Vagina (tissue), 2 donors: Measurements from ENCODE around the gene PEMT. TPM values are rescaled to one million over a fixed set of nuclear protein-coding genes. Genes with fewer than 3 reads are reported as not detected.
"Not testable (repeated sequence)": the region's sequence is repeated elsewhere in the genome, so short reads cannot be mapped to it uniquely, and the experiment has no call there.

Experiments
- DNase-seq, 2 donors: peaks; one replicate each; pipeline ENCODE4 v3.0.0-alpha.2; 2017; ENCODE audit errors: extremely low spot score in 2 of 2
- H3K27ac ChIP-seq: fragments of 200-600 bp; sonication (generic); one replicate; pipeline ENCODE4 v1.5.1; 2019
- H3K27me3 ChIP-seq: fragments of 200-600 bp; sonication (generic); one replicate; pipeline ENCODE4 v1.5.1; 2019
- H3K36me3 ChIP-seq, 2 donors: fragments of 200-600 bp; sonication (generic); one replicate each; pipeline ENCODE4 v1.5.1; 2017 to 2019
- H3K4me1 ChIP-seq: fragments of 200-600 bp; sonication (generic); one replicate; pipeline ENCODE4 v1.5.1; 2019
- H3K4me3 ChIP-seq, 2 donors: fragments of 200-600 bp; sonication (generic); 1 replicate in 1 of 2; 2 replicates in 1 of 2; pipeline ENCODE4 v1.5.1; 2016 to 2019
- H3K9me3 ChIP-seq: fragments of 200-600 bp; sonication (generic); one replicate; pipeline ENCODE4 v1.5.1; 2019
- POLR2A ChIP-seq, 2 donors: fragments of 450-650 bp; IDR thresholded peaks; one replicate each; pipeline ENCODE4 v1.6.1; 2017; ENCODE audit warnings: antibody characterized with exemption in 2 of 2, mild to moderate bottlenecking in 2 of 2, moderate library complexity in 2 of 2
- POLR2AphosphoS5 ChIP-seq, 2 donors: sonication (generic); formaldehyde crosslinking; IDR thresholded peaks; one replicate each; pipeline ENCODE4 v1.9.0; 2017; ENCODE audit warnings: antibody characterized with exemption in 2 of 2, mild to moderate bottlenecking in 2 of 2, low read depth in 1 of 2; ENCODE audit not compliant: insufficient read depth in 1 of 2
- intact Hi-C: fragments of 100-400 bp; cut with DNase I; formaldehyde crosslinking; loops from one replicate; pipeline ENCODE4 v1.15.1; 2023
- total RNA-seq: library from RNA; depleted of rRNA; stranded (reverse); fragments of >200 nt; gene quantifications from one replicate; pipeline ENCODE4 v1.2.3, GENCODE V29; 2016
- TF ChIP-seq, protein P1 (sequence below), 3 experiments: fragments of 450-650 bp in 2 of 3; fragments of 200-600 bp in 1 of 3; sonication (generic) in 1 of 3; IDR thresholded peaks; one replicate each; pipeline ENCODE4 v1.5.1; 2017 to 2019; ENCODE audit warnings: antibody characterized with exemption in 3 of 3, mild to moderate bottlenecking in 2 of 3, moderate library complexity in 2 of 3

The PEMT gene, protein sequence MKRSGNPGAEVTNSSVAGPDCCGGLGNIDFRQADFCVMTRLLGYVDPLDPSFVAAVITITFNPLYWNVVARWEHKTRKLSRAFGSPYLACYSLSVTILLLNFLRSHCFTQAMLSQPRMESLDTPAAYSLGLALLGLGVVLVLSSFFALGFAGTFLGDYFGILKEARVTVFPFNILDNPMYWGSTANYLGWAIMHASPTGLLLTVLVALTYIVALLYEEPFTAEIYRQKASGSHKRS
- total RNA-seq, result 37.3 TPM

DNA sequence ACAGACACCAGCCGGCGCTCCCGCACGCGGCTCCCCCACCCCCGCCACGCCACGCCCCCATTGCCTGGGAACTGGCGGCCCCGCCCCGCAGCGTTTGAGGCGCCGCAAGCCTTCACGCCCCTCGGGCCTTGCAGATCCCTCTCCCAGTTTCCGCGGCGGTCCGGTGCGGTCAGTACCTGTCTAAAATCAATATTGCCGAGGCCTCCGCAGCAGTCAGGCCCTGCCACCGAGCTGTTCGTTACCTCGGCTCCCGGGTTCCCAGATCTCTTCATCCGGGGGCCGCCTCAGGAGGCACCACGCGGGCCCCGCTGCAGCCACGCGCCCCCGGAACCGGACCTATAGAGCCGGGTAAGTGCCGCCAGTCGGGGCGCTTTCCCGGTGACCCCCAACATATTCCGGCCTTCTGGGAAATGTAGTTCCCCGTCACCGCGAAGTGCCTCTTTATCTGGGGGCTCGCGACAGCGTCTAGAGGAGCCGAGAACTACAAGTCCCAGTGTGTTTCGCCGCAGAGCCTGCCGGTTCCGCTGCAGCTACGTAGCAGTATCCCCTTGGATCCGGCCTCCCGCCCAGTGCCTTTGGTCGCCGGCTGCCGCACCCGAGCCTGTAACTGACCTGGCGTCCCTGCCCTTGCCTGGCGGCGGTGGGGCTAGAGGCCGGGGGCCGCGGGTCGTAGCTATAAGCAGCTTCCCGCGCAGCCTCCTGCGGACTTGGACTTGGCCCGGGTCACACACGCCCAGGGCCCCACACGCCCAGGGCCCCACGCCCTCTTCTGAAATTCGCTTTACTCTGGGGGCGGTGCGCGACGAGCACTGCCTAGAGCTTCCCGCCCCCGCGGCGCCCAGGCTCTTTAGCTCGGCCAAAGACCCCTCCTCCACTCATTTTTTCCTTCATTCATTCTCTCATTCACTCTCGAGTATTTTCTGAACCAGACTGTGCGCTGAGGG, at the start of gene PEMT:
TSS of gene PEMT (minus strand) at position 354 of the 944 bp plus-strand sequence. CDS start at position 272, 82 bp downstream.
- TF ChIP-seq POLR2A (IDR thresholded peaks at IDR 0.05) (peak in 1 of 2 donors; percentile 45), POLR2AphosphoS5 (IDR thresholded peaks at IDR 0.05; ENCODE audit: insufficient read depth in 1 of 2, low read depth in 1 of 2) (peak; percentile 89 to 94)
- TF ChIP-seq, protein P1, sequence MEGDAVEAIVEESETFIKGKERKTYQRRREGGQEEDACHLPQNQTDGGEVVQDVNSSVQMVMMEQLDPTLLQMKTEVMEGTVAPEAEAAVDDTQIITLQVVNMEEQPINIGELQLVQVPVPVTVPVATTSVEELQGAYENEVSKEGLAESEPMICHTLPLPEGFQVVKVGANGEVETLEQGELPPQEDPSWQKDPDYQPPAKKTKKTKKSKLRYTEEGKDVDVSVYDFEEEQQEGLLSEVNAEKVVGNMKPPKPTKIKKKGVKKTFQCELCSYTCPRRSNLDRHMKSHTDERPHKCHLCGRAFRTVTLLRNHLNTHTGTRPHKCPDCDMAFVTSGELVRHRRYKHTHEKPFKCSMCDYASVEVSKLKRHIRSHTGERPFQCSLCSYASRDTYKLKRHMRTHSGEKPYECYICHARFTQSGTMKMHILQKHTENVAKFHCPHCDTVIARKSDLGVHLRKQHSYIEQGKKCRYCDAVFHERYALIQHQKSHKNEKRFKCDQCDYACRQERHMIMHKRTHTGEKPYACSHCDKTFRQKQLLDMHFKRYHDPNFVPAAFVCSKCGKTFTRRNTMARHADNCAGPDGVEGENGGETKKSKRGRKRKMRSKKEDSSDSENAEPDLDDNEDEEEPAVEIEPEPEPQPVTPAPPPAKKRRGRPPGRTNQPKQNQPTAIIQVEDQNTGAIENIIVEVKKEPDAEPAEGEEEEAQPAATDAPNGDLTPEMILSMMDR (IDR thresholded peaks at IDR 0.05), result peak in 1 of 3 experiments; percentile 5
- peaks cover 51% of the 10 kb centered on the region for H3K4me1 ChIP-seq

DNA sequence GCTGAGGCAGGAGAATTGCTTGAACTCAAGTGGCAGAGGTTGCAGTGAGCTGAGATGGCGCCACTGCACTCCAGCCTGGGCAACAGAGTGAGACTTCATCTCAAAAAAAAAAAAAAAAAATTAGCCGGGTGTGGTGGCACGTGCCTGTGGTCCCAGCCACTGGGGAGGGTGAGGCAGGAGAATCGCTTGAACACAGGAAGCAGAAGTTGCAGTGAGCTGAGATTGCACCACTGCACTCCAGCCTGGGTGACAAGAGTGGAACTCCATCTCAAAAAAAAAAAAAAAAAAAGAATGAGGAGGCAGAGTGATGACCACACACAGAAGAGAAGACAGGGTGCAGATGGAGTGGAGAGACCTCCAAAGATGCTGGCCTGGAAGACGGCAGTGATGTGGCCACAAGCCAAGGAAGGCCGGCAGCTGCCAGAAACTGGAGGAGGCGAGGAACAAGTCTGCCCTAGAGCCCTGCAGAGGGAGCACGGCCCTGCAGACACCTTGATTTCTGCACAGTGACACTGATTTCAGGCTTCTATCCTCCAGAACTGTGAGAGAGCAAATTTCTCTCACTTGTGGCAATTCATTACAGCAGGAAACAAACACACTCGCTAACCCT, 48.3 kb upstream of the PEMT start:
- H3K4me3 ChIP-seq, H3K27ac ChIP-seq, H3K9me3 ChIP-seq, DNase-seq, H3K36me3 ChIP-seq, H3K27me3 ChIP-seq, H3K4me1 ChIP-seq: not testable (repeated sequence)
- intact Hi-C loops, result loop anchor here (10.0 kb wide), 1 partner anchor 135 kb away; no protein-coding TSS in a partner anchor

More for the DNA sequence above, at the start of gene PEMT:
- peak within 1 kb of the TSS; percentile 87 to 92 for H3K4me3 ChIP-seq
- no peaks in the 10 kb centered on the region for H3K27me3 ChIP-seq
- intact Hi-C loops, result no loop called here
- no peaks in the 10 kb centered on the region for H3K9me3 ChIP-seq
- DNase-seq, result peak in 1 of 2 donors; percentile 98
- H3K36me3 ChIP-seq, result no peaks in the 10 kb centered on the region
- peak within 1 kb of the TSS; percentile 83 for H3K27ac ChIP-seq

DNA sequence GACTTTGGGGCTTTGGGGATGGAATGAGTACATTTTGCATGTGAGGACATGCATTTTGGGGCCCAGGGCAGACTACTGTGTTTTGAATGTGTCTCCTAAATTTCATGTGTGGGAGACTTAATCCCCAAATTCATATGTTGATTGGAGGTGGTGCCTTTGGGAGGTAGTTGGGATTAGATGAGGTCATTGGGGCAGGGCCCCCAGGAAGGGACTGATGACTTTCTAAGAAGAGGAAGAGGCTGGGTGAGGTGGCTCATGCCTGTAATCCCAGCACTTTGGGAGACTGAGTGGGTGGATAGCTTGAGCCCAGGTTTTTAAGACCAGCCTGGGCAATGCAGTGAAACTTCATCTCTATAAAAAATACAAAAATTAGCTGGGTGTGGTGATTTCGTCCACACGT, 47.0 kb upstream of the PEMT start:
- intact Hi-C loops, result no loop called here
- H3K9me3 ChIP-seq, result no peaks in the 10 kb centered on the region
- no peak for TF ChIP-seq POLR2A (IDR thresholded peaks at IDR 0.05)
- TF ChIP-seq, protein P1 (IDR thresholded peaks at IDR 0.05), result no peak
- TF ChIP-seq POLR2AphosphoS5 (IDR thresholded peaks at IDR 0.05; ENCODE audit: insufficient read depth in 1 of 2, low read depth in 1 of 2), result no peak

DNA sequence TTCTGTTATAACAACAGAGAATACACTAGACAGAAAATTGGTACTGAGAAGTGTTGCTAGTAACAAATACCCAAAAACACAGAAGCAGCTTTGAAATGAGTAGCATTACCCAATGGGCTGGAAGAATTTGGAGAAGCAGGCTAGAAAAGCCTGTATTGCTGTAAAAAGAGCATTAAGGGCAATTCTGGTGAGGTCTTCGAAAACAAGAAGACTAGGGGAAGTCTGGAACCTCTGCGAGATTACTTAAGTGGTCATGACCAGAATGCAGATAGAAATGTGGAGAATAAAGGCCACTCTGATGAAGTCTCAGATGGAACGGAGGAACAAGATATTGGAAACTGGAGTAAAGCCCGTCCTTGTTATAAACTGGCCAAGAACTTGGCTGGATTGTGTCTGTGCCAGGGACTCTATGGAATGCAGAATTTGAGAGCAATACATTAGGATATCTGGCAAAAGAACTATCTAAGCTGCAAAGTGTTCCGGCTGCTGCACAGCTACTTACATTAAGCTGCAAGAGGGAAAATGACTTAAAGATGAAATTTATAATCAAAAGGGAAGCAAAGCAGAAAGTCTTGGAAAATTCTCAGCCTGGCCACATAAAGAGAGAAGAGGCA, 44.9 kb upstream of the PEMT start:
- Histone ChIP-seq H3K9me3 (no peaks in the 10 kb centered on the region), H3K27me3 (no peaks in the 10 kb centered on the region), H3K4me3 (no peak overlapping the region), H3K27ac (no peak overlapping the region), H3K4me1 (no peaks in the 10 kb centered on the region), H3K36me3 (no peaks in the 10 kb centered on the region)
- TF ChIP-seq, protein P1 (IDR thresholded peaks at IDR 0.05), result no peak
- TF ChIP-seq POLR2A (IDR thresholded peaks at IDR 0.05), result no peak
- intact Hi-C loops, result no loop called here
- DNase-seq, result no peak

More for the DNA sequence above, 47.0 kb upstream of the PEMT start:
- Histone ChIP-seq H3K27ac (no peak overlapping the region), H3K27me3 (no peaks in the 10 kb centered on the region), H3K4me1 (no peaks in the 10 kb centered on the region), H3K4me3 (no peak overlapping the region), H3K36me3 (no peaks in the 10 kb centered on the region)
- DNase-seq, result no peak

DNA sequence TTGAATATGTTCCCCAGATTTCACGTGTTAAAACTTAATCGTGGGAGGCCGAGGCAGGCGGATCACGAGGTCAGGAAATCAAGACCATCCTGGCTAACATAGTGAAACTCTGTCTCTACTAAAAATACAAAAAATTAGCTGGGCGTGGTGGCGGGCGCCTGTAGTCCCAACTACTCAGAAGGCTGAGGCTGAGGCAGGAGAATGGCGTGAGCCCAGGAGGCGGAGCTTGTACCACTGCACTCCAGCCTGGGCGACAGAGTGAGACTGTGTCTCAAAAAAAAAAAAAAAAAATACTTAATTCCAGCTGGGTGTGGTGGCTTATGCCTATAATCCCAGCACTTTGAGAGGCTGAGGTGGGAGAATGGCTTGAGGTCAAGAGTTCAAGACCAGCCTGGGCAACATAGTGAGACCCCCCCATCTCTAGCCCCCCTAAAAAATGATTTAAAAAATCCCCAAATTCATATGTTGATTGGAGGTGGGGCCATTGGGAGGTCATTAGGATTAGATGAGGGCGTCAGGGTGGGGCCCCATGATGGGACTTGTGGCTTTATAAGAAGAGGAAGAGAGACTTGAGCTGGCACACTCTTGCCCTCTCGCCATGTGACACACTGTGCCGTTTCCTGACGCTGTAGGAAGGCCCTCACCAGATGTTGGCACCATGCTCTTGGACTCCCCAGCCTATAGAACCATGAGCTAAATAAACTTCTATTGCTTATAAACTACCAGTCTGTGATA, 44.2 kb upstream of the PEMT start:
- H3K9me3 ChIP-seq, H3K4me1 ChIP-seq, H3K27me3 ChIP-seq, H3K27ac ChIP-seq, intact Hi-C loops, H3K4me3 ChIP-seq, DNase-seq, H3K36me3 ChIP-seq: not testable (repeated sequence)
